Measurements from ENCODE around the gene TIMP4. TPM values are rescaled to one million over a fixed set of nuclear protein-coding genes. Genes with fewer than 3 reads are reported as not detected.

Gene TIMP4
- total RNA-seq (2014; rRNA removed), result 0.46 and 0.51 TPM in 2 replicates
- 0.34 TPM for polyA plus RNA-seq (2012)

DNA sequence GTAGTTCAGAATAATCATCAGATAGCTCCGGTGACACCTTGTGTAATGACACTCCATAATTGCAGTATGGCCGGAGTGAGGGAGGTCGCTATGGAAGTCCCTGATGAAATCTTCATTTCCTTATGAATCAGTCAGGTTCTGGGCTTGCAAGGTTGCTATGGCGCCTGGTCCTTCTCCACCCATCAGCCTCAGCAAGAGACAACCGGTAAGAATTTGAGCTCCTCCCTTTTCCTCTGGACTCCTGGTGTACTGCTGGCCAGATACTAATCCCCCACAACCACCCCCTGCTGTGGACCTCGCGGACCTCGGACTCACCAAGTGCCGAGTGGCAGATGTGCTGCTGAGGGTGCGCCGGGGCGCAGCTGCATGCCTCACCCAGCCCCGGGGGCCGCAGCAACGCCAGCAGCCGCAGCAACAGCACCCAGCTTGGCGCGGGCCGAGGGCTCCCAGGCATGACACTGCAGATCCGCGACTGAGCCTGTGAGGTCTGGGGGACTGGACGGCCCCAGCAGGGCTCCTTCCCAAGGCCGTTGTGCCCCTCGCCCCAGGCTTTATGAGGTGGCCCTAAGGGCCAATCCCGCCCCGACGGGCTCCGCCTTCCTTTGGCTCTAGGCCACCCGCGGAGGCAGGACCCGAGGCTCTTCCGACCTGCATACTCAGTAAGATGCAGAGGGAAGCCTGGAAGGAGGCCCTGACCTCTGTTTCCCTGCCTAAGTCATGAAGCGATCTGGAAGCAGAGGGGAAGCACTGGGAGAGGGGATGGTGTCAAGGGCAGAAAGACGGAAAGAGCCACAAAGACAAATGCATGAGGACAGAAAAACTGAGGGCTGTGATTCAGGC is at the start of gene TIMP4:
TIMP4 (minus strand) TSS at position 526 of the 840 bp plus-strand sequence; CDS start at position 454, 72 bp downstream.
- DNase-seq (ENCODE audit: low read depth), result peak; percentile 37

DNA sequence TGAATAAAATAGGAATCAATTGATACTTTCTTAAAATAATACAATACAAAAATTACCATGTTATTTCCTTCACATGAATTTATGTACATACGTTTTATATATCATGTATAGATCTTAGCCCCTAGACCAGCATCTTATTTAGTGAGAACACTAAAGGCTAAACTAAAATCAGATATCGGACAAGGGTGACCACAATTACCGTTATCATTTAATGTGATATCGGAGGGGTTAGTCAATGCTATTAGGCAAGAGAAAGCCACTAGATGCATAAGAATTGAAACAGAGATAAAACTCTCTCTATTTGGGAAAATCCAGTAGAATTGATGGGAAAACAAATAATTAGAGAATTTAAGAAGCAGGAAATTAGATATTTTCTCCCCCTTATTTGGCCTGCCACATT is 46.5 kb upstream of the TIMP4 start:
- DNase-seq (ENCODE audit: low read depth), result no peak

DNA sequence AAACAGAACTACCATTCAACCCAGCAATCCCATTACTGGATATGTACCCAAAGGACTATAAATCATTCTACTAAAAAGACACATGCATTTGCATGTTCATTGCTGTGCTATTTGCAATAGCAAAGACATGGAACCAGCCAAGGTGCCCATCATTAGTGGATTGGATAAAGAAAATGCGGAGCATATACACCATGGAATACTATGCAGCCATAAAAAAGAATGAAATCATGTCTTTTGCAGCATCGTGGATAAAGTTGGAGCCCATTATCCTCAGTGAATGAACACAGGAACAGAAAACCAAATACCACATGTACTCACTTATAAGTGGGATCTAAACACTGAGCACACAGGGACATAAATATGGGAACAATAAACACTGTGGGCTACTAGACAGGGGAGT is 43.1 kb upstream of the TIMP4 start:
- DNase-seq (ENCODE audit: low read depth), result no peak

DNA sequence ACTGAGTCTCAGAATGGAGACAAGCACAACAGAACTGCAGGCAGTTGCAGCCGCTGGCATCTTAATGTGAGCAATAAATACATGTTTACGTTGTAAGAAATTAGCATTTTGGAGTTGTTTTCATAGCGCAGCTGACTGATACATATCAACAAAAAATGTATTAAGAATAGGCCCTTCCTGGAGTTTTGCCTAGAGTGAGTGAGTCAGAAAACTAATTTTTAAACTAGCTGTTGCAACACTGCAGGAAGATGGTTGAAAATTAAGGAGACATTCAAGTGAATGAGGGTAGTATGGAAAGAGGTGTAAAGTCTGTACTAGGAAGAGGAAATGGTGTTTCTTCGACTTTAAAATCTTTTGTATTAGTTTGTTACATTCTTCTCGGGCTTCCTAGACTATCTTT is 39.6 kb upstream of the TIMP4 start:
- peak; percentile 72 for DNase-seq (ENCODE audit: low read depth)

DNA sequence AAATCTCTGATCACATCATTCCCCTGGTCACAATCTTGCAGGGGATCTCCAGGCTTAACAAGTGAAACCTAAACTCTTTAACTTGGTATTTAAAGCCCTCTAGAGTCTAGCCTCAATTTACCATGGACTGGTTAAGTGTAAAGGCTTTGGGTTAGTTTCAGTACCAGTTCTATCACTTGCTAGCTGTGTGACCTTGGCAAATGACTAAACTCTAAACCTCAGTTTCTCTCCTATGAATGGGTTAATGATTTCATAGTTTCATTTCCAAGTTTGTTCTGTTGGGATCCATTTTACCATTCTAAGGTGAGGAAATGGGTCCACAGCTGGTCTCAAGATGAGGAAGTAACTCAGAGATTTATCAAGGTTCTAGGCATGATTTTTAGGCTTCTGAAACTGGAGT is 38.8 kb upstream of the TIMP4 start:
- no peak for DNase-seq (ENCODE audit: low read depth)

DNA sequence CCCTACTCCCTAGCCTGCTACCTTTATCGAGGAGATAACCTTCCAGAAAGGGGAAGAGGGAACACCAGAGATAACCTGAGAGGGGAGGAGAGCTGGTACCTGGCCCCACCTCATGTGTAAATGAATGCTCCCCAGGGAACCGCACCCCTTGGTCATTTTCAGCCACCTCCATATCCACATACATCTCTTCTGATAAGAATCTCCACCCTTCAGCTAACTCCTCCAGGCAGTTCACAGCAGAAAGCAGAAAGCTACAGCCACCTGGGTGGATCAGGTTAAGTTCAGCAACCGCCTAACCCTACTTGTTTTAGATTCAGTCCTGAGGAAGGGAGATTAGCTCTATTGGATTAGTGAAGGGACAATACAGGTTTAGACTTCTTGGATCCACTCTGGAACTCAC is 38.0 kb upstream of the TIMP4 start:
- DNase-seq (ENCODE audit: low read depth), result no peak

DNA sequence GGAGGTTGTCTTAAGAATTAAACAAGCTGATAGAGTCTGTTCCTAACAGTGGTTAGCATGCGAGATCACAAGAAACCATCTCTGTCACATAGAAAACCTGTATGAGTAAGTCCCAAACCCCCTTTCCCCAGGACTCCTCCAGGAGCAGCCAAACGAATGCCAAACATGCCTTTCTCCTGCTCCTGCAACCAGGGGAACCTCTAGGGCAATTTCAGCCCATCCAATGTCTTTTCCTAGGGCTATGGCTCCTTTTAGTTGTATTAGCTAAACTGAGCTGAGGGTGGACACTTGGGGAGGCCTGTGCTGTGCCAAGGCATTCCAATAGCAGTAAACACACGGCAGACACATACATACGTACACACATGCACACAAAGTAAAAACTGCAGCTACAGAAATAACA is 36.5 kb upstream of the TIMP4 start:
- DNase-seq (ENCODE audit: low read depth), result no peak

DNA sequence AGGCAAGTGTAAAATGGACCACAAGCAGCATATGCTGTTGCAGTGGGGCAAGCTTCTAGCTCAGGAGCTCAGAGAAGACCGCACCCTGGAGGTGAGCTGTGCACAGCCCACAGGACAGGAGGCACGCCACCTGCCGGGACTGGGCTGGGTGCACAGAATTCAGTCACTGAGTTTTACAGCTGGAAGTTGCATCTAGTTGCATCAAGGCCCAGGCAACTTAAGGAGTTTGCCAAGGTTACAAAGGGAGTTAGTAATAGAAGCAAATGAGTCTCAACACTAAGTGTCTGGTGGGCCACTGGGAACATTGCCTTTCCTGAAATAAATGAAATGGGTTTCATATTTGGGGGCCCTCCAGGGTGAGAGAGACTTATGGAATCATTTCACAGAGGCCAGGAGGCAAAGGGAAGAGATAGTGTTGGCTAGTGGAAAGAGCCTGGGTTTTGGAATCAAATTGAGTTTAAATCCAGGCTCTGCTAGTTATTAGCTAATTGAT is 36.0 kb upstream of the TIMP4 start:
- DNase-seq (ENCODE audit: low read depth), result no peak

DNA sequence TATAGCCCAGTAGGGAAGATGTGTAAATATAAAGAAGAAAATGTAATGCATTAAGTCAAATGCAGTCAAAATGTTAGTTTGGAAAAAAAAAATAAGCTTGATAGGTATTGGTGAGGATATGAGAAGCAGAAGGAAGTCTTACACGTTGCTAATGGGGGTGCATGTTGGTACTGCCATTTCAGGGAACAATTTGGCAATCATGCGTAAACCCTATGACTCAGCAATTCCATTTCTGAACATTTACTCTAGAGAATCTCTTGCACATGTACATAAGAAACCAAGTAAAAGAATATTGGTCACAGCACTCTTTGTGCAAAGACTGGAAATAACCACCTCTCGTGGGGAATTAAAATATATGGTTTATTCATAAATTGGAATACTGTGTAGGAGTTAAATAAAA is 35.5 kb upstream of the TIMP4 start:
- DNase-seq (ENCODE audit: low read depth), result peak; percentile 89

DNA sequence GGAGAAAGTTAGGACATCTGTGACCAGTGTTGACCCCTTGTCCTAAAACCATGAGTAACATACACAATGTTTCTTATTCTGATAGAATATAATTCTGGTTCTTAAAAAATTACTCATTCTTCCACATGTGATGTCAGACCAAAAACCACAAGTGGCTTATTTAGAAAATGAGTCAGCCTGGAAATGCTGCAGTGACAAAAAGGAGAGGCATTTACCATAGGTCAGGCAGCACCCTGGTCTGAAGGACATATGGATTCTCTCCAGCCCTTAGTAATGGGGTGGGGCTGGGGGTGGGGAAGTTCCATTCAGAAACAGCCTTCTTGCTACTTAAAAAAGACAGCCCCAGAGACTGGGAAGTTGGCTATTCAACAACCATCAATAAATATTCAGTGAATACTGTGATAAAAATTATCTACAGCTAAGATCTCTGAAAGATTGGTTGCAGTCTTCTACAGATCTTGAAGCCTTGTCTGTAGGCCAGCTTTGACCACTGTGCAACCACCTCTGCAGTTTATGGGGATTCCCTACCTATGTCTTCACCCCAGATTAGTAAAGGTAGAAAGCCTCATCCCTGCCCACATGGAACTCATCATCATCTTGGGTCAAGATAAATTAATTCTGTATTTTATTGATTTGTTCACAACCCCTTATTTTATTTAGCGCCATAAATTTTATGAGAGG is 34.9 kb upstream of the TIMP4 start:
- DNase-seq (ENCODE audit: low read depth), result peak; percentile 98

DNA sequence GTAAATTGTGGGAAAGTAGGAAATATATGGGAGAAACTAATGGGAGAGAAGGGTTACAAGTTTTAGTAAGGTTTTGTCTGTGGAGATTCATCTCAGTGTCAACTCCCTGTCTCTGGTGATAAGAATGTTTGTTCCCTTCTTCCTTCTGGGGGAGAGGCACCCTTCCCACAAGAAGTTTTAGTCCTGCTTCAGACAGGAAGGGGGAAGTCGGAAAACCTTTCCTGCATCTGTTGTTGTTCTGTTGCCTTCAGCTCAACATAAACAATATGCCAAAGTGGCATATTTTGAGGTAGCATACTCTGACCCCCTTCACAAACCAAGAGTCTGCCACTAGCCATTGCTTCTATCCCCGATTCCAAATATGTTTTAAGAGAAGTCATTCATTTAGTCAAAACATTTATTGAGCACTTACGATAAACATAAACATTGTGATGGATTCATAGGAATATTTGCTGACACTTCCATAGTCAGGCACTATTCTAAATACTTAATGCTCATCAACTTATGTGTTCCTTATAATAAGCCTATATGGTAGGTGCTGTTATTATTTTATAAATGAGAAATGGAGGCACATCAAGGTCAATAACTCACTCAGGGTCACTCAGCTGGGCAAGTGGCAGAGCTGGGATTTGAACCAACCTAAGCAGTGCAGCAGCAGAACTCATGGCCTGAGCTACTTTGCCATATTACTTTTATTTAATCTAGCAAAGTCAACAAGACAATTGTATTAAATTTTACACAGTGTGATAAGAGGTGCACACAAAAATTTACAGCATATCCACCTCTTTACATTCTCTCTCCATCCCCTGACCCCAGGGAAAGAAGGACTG is 34.2 kb upstream of the TIMP4 start:
- no peak for DNase-seq (ENCODE audit: low read depth)

DNA sequence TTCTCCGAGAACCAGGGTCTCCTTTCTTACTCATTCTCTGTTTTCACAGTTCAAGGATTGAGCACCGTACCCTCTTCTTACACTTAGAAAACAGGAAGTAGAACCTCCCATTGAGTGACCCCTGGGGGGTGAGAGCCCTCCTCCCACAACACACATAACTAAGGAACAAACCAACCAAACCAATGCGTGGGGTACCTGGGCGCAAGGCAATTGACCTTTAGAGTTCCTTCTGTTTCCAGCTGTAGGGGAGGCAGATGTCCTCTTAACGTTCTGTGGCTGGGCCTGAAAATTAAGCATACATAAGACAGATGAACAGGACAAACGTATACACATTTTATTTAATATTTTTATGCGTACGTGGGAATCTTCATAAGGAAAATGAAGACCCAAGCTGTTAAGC is 33.5 kb upstream of the TIMP4 start:
- DNase-seq (ENCODE audit: low read depth), result no peak

DNA sequence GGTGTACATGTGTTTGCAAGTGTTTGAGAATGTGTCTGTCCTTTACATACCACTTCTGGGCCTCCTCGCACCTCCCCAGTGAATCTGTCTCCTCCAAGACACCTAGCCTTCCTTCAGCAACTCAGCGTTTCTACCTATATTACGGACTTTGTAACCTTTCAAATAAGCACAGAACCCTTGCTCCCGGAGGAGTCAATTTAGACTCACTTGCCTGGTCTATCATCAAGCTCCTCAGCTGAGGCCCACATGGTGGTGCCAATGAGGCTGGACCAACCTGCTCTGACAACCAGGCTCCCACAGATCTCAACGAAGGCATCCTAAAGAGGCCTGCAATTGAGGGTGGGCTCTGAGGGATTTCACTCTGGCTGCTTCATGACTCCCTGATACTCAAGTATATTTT is 32.8 kb upstream of the TIMP4 start:
- no peak for DNase-seq (ENCODE audit: low read depth)

DNA sequence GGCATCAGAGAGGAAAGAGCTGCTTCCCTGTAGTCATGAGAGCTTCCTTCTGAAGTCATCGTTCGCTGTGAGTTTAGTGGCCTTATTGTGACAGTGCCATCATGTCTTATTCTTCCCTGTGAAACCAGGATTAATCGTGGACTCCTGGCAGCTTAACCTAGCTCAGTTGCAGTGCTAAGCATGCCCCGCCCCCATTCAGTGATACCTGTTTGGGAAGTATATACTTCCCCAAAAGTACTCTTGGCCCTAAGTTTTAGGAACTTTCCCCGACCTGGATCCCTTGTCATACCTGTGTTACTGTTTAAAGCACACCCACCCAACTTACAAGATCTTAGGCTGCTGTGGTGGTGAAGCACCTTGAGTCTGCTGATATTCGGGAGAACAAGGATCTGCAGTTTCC is 32.1 kb upstream of the TIMP4 start:
- DNase-seq (ENCODE audit: low read depth), result no peak

DNA sequence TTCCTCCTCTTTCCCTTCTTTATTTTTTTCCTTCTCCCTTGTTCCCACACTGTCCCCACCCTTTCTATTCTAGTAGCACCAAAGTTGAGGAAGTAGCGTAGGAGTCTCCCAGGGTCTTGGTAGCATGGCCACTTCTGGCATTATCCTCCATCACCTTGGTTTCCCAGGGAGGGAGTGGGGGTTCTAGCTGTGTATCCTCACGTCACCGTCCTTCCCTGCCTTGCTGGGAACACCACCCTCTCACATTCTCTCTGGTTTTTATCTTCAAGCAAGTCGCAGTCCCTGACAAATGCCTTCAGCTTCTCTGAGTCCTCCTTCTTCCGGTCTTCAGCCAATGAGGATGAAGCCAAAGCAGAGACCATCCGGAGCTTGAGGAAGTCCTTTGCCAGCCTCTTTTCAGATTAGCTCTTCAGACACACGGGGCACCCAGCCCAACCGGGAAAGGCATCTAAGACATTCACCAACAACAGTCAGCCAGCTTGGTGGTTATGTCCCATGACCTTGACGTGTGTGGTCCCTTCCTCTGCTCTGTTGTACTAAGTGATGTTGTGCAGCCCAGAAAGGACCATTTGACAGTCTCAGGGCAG is 31.6 kb upstream of the TIMP4 start:
- no peak for DNase-seq (ENCODE audit: low read depth)

DNA sequence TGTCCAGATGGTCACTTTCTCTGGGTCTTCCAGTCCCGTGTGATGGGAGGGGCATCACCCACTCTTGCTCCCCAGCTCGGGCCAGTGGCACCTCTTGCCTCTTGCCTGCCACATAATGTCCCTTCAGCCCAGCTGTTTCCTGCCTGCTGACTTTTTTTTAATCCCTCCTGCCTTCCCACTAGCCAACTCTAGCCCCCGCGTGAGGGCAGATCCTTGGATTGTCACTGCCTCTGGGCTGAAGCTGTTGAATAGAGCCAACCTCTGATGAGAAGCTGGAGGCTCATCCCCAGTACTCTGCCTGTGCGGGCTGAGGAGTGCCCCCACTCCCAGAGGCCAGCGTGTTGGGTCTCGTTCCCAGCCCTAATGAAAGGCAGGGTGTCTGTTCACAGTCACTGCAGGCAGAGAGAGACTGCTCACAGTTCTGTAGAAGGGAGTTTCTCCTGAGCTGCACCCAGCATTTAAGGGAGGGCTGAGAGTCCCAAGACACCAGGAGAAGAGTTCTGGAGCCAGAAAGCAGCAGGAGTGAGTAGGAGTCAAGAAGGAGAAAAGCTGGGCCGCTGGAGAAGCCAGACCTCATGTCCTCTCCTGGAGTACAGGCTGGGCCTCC is 30.1 kb upstream of the TIMP4 start:
- DNase-seq (ENCODE audit: low read depth), result no peak

DNA sequence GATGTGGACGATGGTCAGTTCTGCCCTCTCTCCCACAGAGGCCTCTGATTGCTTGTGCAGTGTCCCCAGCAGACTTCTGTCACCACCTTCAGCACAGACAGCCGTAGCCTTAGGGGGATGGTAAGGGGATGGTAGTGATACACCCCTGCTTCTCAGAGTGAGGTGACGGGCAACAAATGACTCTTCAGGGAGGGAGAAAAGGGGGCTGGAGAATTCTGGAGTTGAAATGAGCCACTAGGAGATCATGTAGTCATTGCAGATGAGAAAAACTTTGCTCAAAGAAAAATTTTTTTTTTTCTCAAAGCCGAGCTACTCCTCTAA is 29.6 kb upstream of the TIMP4 start:
- DNase-seq (ENCODE audit: low read depth), result no peak

DNA sequence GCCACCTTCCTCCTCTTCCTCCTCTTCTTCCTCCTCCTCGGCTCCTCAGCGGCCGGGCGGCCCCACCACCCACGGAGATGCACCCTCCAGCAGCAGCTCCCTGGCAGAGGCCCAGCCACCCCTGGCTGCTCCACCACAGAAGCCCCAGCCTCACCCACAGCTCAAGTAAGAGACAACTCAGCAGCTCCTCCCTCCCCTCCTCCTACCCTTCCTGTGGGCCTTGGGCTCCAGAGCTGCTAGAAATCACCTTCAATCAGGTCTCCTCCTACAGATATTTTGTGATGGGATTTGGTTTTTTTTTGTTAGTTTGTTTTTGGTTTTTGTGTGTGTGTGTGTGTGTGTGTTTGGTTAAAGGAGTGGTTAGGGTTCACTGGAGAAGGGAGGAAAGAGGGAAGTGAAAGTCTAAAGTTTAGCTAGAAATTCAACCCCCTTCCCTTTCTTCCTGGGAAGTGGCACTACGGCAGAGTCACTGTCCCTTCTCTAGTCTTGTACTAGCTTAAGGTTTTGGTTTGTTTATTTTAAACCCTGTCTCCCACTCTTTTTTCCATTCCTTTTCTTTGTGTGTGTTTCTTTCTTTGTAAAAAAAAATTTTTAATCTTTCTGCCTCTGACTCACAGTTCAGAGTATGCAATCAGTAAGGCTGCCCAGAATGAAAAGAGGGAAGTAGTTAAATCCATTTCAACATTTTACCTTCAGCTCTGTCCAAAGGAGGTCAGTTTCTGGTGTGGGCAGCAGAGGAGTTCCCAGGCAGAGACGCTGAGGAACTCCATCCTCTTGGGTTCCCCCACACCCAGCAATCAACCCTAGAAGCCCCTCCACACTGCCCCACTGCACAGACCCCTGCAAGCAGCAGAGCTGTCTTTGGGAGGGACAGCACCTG is 29.0 kb upstream of the TIMP4 start:
- peak; percentile 43 for DNase-seq (ENCODE audit: low read depth)

DNA sequence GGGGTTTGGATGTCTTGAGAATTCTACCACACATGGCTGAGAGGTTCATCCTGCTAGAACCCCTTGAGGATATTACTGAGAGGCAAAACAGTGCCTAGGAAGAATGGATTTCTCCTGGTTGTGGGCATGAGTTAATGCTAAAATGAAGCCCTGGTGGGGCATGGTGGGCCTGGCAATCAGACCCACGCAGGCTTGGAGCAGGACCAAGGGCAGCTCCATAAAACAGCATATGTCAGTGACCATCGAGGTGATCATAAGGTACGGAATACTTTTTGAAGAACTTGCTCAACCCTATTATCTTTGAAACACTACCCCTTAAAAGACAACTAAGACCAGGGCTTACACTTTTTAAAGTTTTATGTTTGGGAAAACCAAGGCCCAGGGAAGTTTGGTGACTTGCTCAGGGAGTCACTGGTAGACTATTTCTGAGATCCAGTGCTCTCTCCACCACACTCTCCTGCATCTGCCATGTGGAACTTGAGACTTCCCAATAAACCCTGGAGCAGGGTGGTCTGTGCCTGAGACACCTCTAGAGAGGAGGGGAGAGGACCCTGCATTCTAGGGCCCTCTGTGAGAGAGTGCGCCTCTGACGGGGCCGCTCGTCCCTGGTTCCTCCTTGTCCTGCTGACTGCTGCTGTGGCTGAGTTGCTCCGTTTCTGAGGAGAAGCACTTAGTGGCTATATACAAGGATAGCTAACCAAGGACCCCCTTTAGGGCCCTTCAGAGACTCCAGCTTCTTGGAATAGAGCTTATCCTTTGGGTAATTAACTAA is 28.0 kb upstream of the TIMP4 start:
- no peak for DNase-seq (ENCODE audit: low read depth)

DNA sequence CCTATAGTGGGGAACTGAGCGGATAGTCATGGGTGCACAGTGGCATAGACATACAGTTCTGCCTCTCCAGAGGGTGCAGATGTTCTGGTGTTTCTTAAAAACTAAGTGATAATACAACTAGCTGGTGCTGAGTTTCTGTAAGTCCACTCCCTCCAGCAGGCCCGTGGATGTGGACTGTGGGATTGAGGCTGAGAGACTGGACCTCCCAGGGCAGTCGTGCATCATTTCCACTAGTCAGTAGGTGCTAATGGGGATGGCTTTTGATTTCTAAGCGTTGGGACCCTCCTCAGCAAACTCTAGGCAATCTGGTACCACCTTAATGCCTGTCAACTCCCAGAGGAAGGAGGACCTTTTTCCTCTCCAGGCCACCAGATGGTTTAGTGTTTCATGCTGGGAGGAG is 27.3 kb upstream of the TIMP4 start:
- DNase-seq (ENCODE audit: low read depth), result no peak

All from LHCN-M2 (cell line).